ENCODE data around the gene PPP2R3B.

PPP2R3B gene

DNA sequence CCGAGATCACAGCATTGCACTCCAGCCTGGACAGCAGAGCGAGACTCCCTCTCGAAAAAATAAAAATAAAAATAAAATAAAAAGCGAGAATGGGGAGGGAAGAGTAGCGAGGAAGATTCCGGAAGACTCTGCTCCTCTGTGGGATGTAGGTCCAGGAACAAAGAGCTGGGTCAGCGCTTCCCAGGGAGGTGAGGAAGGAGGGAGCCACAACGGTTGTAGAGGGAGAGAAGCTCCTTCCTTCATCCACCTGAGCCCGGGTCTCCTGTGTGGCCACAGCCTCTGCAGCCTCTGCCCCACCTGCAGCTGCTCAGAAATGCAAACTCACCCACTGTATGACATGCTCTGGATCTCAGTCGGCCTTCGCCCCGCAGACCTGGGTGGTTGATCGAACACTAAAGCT is 3.8 kb upstream of the PPP2R3B start:
- no peak for TF ChIP-seq GABPA (IDR thresholded peaks at IDR 0.05; ENCODE audit: low read depth)
- no peak for TF ChIP-seq SPI1 (IDR thresholded peaks at IDR 0.05; ENCODE audit: borderline replicate concordance, low read depth)
- TF ChIP-seq, protein P1, sequence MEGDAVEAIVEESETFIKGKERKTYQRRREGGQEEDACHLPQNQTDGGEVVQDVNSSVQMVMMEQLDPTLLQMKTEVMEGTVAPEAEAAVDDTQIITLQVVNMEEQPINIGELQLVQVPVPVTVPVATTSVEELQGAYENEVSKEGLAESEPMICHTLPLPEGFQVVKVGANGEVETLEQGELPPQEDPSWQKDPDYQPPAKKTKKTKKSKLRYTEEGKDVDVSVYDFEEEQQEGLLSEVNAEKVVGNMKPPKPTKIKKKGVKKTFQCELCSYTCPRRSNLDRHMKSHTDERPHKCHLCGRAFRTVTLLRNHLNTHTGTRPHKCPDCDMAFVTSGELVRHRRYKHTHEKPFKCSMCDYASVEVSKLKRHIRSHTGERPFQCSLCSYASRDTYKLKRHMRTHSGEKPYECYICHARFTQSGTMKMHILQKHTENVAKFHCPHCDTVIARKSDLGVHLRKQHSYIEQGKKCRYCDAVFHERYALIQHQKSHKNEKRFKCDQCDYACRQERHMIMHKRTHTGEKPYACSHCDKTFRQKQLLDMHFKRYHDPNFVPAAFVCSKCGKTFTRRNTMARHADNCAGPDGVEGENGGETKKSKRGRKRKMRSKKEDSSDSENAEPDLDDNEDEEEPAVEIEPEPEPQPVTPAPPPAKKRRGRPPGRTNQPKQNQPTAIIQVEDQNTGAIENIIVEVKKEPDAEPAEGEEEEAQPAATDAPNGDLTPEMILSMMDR (IDR thresholded peaks at IDR 0.05; ENCODE audit: insufficient read depth, low read length): no peak
- TF ChIP-seq POLR2AphosphoS5 (IDR thresholded peaks at IDR 0.05; ENCODE audit: low read depth): no peak
- TF ChIP-seq, protein P2, sequence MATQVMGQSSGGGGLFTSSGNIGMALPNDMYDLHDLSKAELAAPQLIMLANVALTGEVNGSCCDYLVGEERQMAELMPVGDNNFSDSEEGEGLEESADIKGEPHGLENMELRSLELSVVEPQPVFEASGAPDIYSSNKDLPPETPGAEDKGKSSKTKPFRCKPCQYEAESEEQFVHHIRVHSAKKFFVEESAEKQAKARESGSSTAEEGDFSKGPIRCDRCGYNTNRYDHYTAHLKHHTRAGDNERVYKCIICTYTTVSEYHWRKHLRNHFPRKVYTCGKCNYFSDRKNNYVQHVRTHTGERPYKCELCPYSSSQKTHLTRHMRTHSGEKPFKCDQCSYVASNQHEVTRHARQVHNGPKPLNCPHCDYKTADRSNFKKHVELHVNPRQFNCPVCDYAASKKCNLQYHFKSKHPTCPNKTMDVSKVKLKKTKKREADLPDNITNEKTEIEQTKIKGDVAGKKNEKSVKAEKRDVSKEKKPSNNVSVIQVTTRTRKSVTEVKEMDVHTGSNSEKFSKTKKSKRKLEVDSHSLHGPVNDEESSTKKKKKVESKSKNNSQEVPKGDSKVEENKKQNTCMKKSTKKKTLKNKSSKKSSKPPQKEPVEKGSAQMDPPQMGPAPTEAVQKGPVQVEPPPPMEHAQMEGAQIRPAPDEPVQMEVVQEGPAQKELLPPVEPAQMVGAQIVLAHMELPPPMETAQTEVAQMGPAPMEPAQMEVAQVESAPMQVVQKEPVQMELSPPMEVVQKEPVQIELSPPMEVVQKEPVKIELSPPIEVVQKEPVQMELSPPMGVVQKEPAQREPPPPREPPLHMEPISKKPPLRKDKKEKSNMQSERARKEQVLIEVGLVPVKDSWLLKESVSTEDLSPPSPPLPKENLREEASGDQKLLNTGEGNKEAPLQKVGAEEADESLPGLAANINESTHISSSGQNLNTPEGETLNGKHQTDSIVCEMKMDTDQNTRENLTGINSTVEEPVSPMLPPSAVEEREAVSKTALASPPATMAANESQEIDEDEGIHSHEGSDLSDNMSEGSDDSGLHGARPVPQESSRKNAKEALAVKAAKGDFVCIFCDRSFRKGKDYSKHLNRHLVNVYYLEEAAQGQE (IDR thresholded peaks at IDR 0.05; ENCODE audit: insufficient replicate concordance, low read depth): no peak
- no peak for DNase-seq (ENCODE audit: low read depth in 1 of 2, low spot score in 1 of 2)
- H3K27ac ChIP-seq (replicated peaks): no peak overlapping the region
- no peak overlapping the region for H3K4me3 ChIP-seq (replicated peaks; ENCODE audit: insufficient read depth, low read length)
- H3K27me3 ChIP-seq (ENCODE audit: insufficient read depth, poor library complexity, severe bottlenecking): no peaks in the 10 kb centered on the region

DNA sequence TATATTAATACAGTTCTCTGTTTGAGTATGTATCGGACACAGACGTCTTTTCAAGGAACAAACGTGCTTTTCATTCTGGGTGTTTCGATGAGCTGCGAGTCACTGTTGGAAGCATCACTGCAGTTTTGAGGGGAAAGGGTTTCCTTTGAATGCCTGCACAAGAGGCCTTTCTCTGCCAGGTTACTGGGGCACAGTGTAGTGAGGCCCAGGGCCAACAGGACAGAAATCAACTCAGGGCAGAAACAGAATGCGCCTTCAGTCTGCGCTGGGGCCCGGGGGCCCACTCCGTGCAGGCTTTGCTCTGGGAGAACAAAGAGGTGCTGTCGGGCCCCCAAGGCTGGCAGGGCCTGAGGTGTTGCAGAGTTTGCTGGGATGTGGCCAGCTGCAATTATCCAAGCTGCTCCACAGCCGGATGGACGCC is 2.3 kb upstream of the PPP2R3B start:
- Histone ChIP-seq H3K27ac (replicated peaks) (no peak overlapping the region), H3K4me3 (replicated peaks; ENCODE audit: insufficient read depth, low read length) (no peak overlapping the region), H3K27me3 (ENCODE audit: insufficient read depth, poor library complexity, severe bottlenecking) (no peaks in the 10 kb centered on the region)
- no peak for DNase-seq (ENCODE audit: low read depth in 1 of 2, low spot score in 1 of 2)
- TF ChIP-seq, protein P2 (IDR thresholded peaks at IDR 0.05; ENCODE audit: insufficient replicate concordance, low read depth): no peak
- TF ChIP-seq, protein P1 (IDR thresholded peaks at IDR 0.05; ENCODE audit: insufficient read depth, low read length): no peak

DNA sequence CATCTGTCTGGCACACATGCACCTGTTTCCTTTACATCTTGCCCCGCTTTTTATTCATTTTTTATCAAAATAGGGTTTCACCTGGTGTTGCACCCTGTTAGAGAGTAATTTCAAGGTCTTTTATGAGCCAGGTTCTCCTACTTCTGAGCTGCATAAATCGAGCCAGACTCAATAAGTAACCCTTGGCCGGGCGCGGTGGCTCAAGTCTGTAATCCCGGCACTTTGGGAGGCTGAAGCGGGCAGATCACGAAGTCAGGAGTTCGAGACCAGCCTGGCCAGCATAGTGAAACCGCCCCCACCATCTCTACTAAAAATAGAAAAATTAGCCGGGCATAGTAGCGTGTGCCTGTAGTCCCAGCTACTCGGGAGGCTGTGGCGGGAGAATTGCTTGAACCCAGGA is 1.0 kb upstream of the PPP2R3B start:
- Histone ChIP-seq H3K27me3 (ENCODE audit: insufficient read depth, poor library complexity, severe bottlenecking) (no peaks in the 10 kb centered on the region), H3K4me3 (replicated peaks; ENCODE audit: insufficient read depth, low read length) (peak overlapping the region; percentile 54), H3K27ac (replicated peaks) (peak overlapping the region; percentile 100)
- DNase-seq (ENCODE audit: low read depth in 1 of 2, low spot score in 1 of 2): no peak
- TF ChIP-seq, protein P2 (IDR thresholded peaks at IDR 0.05; ENCODE audit: insufficient replicate concordance, low read depth): no peak
- TF ChIP-seq, protein P1 (IDR thresholded peaks at IDR 0.05; ENCODE audit: insufficient read depth, low read length): no peak
- no peak for TF ChIP-seq POLR2AphosphoS5 (IDR thresholded peaks at IDR 0.05; ENCODE audit: low read depth)
- no peak for TF ChIP-seq SPI1 (IDR thresholded peaks at IDR 0.05; ENCODE audit: borderline replicate concordance, low read depth)
- TF ChIP-seq GABPA (IDR thresholded peaks at IDR 0.05; ENCODE audit: low read depth): no peak

Data from HL-60 (cell line).